IPS DF 6.9 (cell line): ENCODE measurements around the gene LONP2.
A peak's percentile ranks its signal among the peaks of the same experiment; 100 is the strongest.

Experiments used
- DNase-seq: peaks from one replicate; pipeline ENCODE4 v3.0.0-alpha.2; 2013; ENCODE audit warnings: low read depth, low spot score
- H3K27ac ChIP-seq: one replicate; pipeline ENCODE4 v1.5.1; 2013; ENCODE audit warnings: low read length, control low read depth
- H3K27me3 ChIP-seq: 2 replicates; pipeline ENCODE4 v1.6.1; 2013; ENCODE audit warnings: mild to moderate bottlenecking, low read length; ENCODE audit not compliant: control insufficient read depth, insufficient read depth
- H3K36me3 ChIP-seq: 2 replicates; pipeline ENCODE4 v1.6.1; 2013; ENCODE audit warnings: low read length; ENCODE audit not compliant: control insufficient read depth, insufficient read depth
- H3K4me1 ChIP-seq: 2 replicates; pipeline ENCODE4 v1.6.1; 2013; ENCODE audit warnings: low read length; ENCODE audit not compliant: control insufficient read depth, insufficient read depth
- H3K4me3 ChIP-seq: 2 replicates; pipeline ENCODE4 v1.5.1; 2013; ENCODE audit warnings: mild to moderate bottlenecking, low read length
- H3K9me3 ChIP-seq: 2 replicates; pipeline ENCODE4 v1.6.1; 2013; ENCODE audit warnings: low read length, inconsistent platforms; ENCODE audit not compliant: control insufficient read depth, insufficient read depth
- WGBS: extraction: QIAGEN DNeasy Blood & Tissue Kit; methylation state at CpG from one replicate; pipeline ENCODE4 v1.1.7; 2013; ENCODE audit warnings: mixed read lengths, missing lambda C conversion rate; ENCODE audit not compliant: insufficient read length, insufficient coverage; 5-methylcytosine and 5-hydroxymethylcytosine counted together

Gene LONP2

GRCh38 chr16:48378276-48378675 is 134.2 kb downstream of the LONP2 start:
- DNase-seq, result no peak
- Histone ChIP-seq H3K27me3 (no peaks in the 10 kb centered on the region), H3K4me1 (peaks cover 2% of the 10 kb centered on the region; the same call in 1 of the 2 replicates), H3K9me3 (no peaks in the 10 kb centered on the region), H3K4me3 (no peak overlapping the region), H3K27ac (no peak overlapping the region), H3K36me3 (no peaks in the 10 kb centered on the region)
- no CpG with 5 or more reads among the region's 5 CpGs for WGBS

- no peak overlapping the region for H3K27ac ChIP-seq
- WGBS, result no CpG with 5 or more reads among the region's 1 CpG
- no peak for DNase-seq
- H3K36me3 ChIP-seq, result no peaks in the 10 kb centered on the region
- no peaks in the 10 kb centered on the region for H3K27me3 ChIP-seq
- H3K9me3 ChIP-seq, result no peaks in the 10 kb centered on the region
- no peak overlapping the region for H3K4me3 ChIP-seq
- no peaks in the 10 kb centered on the region for H3K4me1 ChIP-seq
Measured at GRCh38 chr16:48378836-48379235, 134.7 kb downstream of the LONP2 start.

GRCh38 chr16:48381201-48381600 is 137.1 kb downstream of the LONP2 start:
- DNase-seq, result no peak
- H3K27ac ChIP-seq, result no peak overlapping the region
- H3K9me3 ChIP-seq, result no peaks in the 10 kb centered on the region
- no CpG with 5 or more reads among the region's 5 CpGs for WGBS
- no peaks in the 10 kb centered on the region for H3K4me1 ChIP-seq
- no peak overlapping the region for H3K4me3 ChIP-seq
- no peaks in the 10 kb centered on the region for H3K36me3 ChIP-seq
- H3K27me3 ChIP-seq, result no peaks in the 10 kb centered on the region

GRCh38 chr16:48382131-48382530 is 138.0 kb downstream of the LONP2 start:
- no peak overlapping the region for H3K27ac ChIP-seq
- no CpG with 5 or more reads among the region's 4 CpGs for WGBS
- no peaks in the 10 kb centered on the region for H3K36me3 ChIP-seq
- H3K9me3 ChIP-seq, result no peaks in the 10 kb centered on the region
- no peaks in the 10 kb centered on the region for H3K27me3 ChIP-seq
- H3K4me1 ChIP-seq, result no peaks in the 10 kb centered on the region
- DNase-seq, result no peak
- H3K4me3 ChIP-seq, result no peak overlapping the region

- 100% methylated on average over 1 of the region's 6 CpGs for WGBS
- no peak for DNase-seq
- H3K4me3 ChIP-seq, result peak overlapping the region; percentile 62; the same call in 1 of the 2 replicates
- no peaks in the 10 kb centered on the region for H3K4me1 ChIP-seq
- H3K9me3 ChIP-seq, result no peaks in the 10 kb centered on the region
- no peaks in the 10 kb centered on the region for H3K27me3 ChIP-seq
- no peaks in the 10 kb centered on the region for H3K36me3 ChIP-seq
- H3K27ac ChIP-seq, result no peak overlapping the region
Measured at GRCh38 chr16:48383009-48383876, 139.1 kb downstream of the LONP2 start.

- Histone ChIP-seq H3K4me3 (peak overlapping the region; percentile 62), H3K9me3 (no peaks in the 10 kb centered on the region), H3K27ac (no peak overlapping the region), H3K36me3 (no peaks in the 10 kb centered on the region), H3K4me1 (no peaks in the 10 kb centered on the region), H3K27me3 (no peaks in the 10 kb centered on the region)
- DNase-seq, result no peak
- WGBS, result no CpG with 5 or more reads among the region's 15 CpGs
Measured at GRCh38 chr16:48383877-48384519, 139.9 kb downstream of the LONP2 start.

- no peak for DNase-seq
- no peaks in the 10 kb centered on the region for H3K9me3 ChIP-seq
- H3K36me3 ChIP-seq, result no peaks in the 10 kb centered on the region
- H3K27me3 ChIP-seq, result no peaks in the 10 kb centered on the region
- peak overlapping the region; percentile 96 for H3K4me3 ChIP-seq
- H3K4me1 ChIP-seq, result no peaks in the 10 kb centered on the region
- no CpG with 5 or more reads among the region's 103 CpGs for WGBS
- no peak overlapping the region for H3K27ac ChIP-seq
Measured at GRCh38 chr16:48384520-48385252, 140.6 kb downstream of the LONP2 start.

GRCh38 chr16:48385253-48386150 is 141.4 kb downstream of the LONP2 start, which contains the start of gene SIAH1:
TSS of gene SIAH1 (minus strand) at chr16:48385413. CDS start at chr16:48362428, 22,985 bp downstream.
- WGBS, result no CpG with 5 or more reads among the region's 105 CpGs
- H3K36me3 ChIP-seq, result no peaks in the 10 kb centered on the region
- no peaks in the 10 kb centered on the region for H3K9me3 ChIP-seq
- no peak within 1 kb of the TSS for H3K27ac ChIP-seq
- peak within 1 kb of the TSS; percentile 96 for H3K4me3 ChIP-seq
- no peaks in the 10 kb centered on the region for H3K27me3 ChIP-seq
- no peak for DNase-seq
- H3K4me1 ChIP-seq, result no peaks in the 10 kb centered on the region

GRCh38 chr16:48386559-48387312 is 142.6 kb downstream of the LONP2 start:
- Histone ChIP-seq H3K36me3 (no peaks in the 10 kb centered on the region), H3K9me3 (no peaks in the 10 kb centered on the region), H3K27ac (no peak overlapping the region), H3K4me1 (no peaks in the 10 kb centered on the region), H3K4me3 (no peak overlapping the region), H3K27me3 (no peaks in the 10 kb centered on the region)
- no peak for DNase-seq
- no CpG with 5 or more reads among the region's 17 CpGs for WGBS
